SIG-M5 treated with dmso at 0.1 percent for 504 hours (cell line): ENCODE data around the gene DNASE1.
"Not testable (repeated sequence)": the region's sequence is repeated elsewhere in the genome, so short reads cannot be mapped to it uniquely, and the experiment has no call there.

Source experiments
- DNase-seq: peaks from one replicate; lab custom pipeline; 2025; ENCODE audit not compliant: unreplicated experiment; lab: John Stamatoyannopoulos, UW

Gene DNASE1

GRCh38 chr16:3640632-3641501 lies 13.6 kb upstream of the DNASE1 start:
- no peak for DNase-seq

GRCh38 chr16:3641801-3642396 lies 12.6 kb upstream of the DNASE1 start:
- no peak for DNase-seq

- DNase-seq, result peak; percentile 32
Observed at GRCh38 chr16:3642397-3643094, 11.9 kb upstream of the DNASE1 start.

- DNase-seq, result no peak
Observed at GRCh38 chr16:3643095-3643730, 11.3 kb upstream of the DNASE1 start.

- DNase-seq, result no peak
Observed at GRCh38 chr16:3645108-3645503, 9.4 kb upstream of the DNASE1 start.

- DNase-seq, result no peak
Observed at GRCh38 chr16:3645504-3646347, 8.8 kb upstream of the DNASE1 start.

GRCh38 chr16:3646348-3646920 lies 8.1 kb upstream of the DNASE1 start:
- peak; percentile 53 for DNase-seq

- no peak for DNase-seq
Observed at GRCh38 chr16:3650631-3651265, 3.7 kb upstream of the DNASE1 start.

- no peak for DNase-seq
Observed at GRCh38 chr16:3651461-3652372, 2.8 kb upstream of the DNASE1 start.

GRCh38 chr16:3652373-3653195 lies 1.9 kb upstream of the DNASE1 start:
- no peak for DNase-seq

GRCh38 chr16:3655030-3655395 lies 522 bp downstream of the DNASE1 start:
- no peak for DNase-seq

- no peak for DNase-seq
Observed at GRCh38 chr16:3655396-3656159, 1.1 kb downstream of the DNASE1 start.

- not testable (repeated sequence) for DNase-seq
Observed at GRCh38 chr16:3656160-3656490, 1.6 kb downstream of the DNASE1 start.

GRCh38 chr16:3656491-3657468 lies 2.3 kb downstream of the DNASE1 start:
- DNase-seq, result no peak

GRCh38 chr16:3659251-3659650 lies 4.8 kb downstream of the DNASE1 start:
- no peak for DNase-seq

- no peak for DNase-seq
Observed at GRCh38 chr16:3661311-3661710, 6.8 kb downstream of the DNASE1 start.
